ENCODE measurements around the gene PPP1R14C. TPM values are rescaled to one million over a fixed set of nuclear protein-coding genes. Genes with fewer than 3 reads are reported as not detected.
A peak's percentile ranks its signal among the peaks of the same experiment; 100 is the strongest.

The PPP1R14C gene
- polyA plus RNA-seq, 5 donors = 11.4 to 29.8 (median 18.2) TPM

DNA sequence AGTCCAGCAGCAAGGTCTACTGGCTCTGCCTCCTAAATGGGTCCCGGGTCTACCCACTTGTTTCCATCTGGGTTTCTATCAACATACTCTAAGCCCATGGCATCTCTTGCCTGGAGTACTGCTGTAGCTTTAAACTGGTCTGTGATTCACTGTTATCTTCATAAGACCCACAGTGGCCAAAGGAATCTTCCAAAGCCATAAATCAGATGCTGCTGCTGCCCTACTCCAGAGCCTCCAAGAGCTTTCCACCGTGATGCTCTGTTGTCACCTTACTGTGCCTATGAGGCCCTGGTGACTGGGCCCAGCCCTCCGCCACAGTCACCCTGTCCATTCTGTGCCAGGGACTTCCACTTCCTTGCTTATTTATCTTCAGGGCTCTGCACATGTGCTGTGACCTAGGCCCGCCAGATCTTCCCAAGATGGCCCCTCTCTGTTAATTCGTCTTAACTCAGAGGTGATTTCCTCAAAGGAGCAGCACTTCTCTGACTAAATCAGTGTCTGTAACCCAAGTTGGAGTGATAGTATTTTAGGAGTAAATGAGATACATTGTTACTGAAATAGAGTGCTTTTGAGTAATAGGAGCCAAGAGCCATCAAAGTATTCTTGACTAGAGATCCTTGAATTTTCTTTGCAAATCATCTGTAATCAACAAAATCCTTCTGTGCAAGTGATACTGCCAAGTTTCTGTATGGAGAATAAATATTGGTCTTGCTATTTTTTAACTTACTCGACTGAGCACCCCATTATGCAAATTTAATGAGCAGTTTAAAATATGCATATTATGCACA lies 102.5 kb downstream of the PPP1R14C start:
- DNase-seq = peak; percentile 44 to 53

DNA sequence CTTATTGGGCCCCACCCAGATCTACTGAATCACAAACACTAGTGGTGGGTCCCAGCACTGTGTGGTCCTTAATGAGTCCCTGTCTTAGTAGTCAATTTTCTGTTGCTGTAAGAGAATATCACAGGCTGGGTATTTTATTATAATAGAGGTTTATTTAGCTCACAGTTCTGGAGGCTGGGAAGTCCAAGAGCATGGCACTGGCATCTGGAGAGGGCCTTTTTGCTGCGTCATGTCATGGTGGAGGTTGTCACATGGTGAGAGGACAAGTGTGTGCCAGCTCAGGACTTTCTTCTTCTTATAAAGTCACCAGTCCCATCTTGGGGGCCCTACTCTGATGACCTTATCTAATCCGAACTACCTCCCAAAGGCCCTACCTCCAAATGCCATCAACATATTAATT lies 105.0 kb downstream of the PPP1R14C start:
- no peak for DNase-seq

DNA sequence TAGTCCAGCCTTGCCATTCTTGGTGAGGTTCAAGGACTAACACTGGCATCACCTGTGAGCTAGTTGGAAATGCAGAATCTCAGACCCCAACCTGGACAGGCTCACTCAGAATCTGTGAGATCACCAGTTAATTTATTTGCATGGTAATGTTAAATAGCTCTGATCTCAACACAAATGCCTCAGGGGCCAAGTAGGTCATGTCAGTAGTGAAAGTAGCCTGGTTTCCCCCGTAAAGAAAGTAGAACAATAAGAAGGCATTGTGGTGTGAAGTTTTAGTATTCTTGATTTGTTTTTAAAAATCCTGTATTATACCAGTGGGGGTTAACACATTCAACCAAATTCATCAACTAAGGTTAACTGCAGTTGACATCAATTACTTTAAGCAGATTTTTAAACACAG lies 105.5 kb downstream of the PPP1R14C start:
- no peak for DNase-seq

DNA sequence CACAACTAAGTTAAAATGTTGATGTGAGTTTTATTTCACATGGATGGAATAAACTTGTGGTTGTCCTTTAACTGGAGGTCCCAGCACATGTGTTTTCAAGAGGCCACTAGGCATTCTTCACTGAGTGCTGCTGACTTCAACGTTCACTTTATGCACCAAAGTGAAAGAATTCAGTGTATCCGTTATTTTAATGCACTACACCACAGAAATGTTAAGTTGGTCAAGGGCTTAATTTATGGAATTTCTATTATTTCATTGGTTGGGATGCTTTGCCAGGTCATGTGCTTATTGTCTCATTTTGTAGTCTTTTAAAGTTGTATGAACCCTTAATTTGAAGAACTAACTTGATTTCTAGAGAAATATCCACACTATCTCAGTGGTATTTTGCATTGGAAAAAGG lies 106.4 kb downstream of the PPP1R14C start:
- no peak for DNase-seq

DNA sequence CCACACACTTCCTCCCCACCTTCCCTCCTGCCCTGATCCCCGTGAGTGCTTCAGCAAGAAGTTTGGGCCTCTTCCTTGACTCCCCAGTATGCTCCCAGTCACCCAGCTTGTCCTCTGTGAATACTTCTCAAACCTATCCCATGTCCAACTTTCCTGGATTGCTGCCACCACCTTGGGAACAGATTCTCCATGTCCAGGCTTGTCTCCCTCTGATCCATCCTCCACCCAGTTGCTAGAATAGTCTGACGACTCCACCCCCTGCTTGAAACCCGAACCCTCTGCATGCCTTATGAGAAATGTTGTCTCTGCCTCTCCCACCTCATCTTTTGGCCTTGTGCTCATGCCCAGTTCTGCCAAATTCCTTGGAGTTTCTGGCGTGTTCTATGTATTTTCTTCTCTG lies 108.0 kb downstream of the PPP1R14C start:
- no peak for DNase-seq

DNA sequence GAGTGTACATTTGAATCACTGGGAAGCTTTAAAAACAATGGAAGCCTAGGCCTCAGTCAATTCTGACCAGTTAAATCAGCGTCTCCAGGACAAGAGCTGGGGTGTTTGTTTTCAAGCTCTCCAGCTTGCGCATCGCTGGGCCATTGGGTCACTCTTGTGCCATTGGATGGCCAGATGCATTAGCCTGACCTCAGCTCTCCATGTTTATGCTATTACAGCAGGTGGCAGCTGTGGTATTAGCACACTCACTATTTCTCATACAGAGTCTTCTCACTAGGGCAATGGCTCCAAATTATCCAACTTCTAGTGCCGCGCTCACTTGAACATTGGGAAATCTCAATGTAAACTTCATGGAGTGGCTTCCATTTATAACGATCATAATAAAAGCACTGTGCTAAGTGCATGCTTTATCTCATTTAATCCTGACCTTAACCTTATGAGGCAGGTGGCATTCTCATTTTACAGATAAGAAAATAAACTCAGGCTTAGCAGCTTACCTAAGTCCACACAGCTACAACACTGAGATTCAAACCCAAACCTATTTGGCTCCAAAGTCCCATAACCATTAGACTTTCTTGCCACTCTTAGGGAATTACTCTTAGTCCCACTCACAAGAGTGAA lies 108.8 kb downstream of the PPP1R14C start:
- DNase-seq = no peak

DNA sequence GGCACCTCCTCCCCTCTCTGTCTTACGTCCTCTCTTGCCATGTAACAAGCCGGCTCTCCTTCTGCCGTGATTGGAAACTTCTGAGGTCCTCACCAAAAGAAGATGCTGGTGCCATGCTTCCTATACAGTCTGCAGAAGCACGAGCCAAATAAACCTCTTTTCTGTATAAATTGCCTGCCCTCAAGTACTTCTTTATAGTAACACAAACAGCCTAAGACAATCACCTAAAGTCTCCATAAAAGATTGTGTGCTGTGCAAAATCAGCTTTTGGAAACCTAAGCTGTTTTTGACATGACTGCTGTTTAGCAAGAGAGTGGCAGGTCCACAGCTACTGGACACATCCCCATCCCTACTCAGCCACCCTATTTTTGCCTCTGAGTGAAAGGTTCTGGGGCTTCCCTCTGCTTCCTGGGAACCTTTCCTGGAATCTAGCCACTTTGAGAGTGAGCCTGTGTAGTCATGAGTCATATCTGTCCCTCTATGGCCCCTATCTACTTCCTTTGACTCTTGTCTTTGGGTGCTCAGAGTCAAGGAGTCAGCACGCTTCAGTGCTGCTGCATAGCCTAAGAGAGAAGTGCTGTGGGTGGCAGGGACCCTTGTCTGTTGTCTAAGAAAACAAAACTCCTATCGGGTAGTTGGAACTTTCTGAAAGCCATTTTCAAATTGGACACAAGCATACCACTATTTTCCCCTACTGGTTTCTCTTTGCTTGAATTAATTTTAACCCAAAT lies 110.0 kb downstream of the PPP1R14C start:
- no peak for DNase-seq

DNA sequence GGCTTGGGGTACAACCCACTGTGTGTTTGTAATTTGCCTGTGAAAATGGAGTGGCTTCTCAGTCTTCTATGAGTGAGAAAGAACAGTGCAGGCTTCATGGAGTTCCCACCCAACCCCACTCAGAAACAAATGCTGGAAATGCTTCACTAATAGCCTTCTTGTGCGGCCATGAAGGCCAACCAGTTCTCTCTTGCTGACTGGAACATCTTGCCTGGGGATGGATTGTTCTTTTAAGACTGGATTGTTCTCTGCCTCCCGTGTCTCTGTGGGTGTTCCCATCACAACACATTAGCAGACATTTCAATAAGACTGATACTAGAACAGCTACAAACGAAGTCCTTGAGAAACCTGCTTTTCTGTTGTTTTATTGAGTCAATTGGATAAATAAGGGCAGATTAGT lies 110.6 kb downstream of the PPP1R14C start:
- no peak for DNase-seq

DNA sequence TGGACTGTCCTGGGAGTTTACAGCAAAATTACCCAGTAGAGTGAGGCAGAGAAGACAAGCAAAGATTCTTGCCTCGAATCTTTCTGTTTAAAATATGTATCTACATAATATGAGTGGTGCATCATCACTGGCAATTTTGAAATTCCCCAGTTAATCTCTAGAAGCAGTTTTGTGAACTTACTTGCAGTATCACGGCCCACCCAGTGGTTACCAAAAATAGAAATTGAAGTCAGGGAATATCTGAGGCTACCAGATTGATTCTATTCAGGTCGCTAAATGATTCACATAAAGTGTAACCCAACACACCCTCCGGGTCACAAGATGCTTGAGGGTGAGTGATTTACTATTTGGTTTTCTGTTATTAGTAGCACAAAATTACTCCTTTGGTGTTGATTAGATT lies 111.9 kb downstream of the PPP1R14C start:
- DNase-seq = no peak

DNA sequence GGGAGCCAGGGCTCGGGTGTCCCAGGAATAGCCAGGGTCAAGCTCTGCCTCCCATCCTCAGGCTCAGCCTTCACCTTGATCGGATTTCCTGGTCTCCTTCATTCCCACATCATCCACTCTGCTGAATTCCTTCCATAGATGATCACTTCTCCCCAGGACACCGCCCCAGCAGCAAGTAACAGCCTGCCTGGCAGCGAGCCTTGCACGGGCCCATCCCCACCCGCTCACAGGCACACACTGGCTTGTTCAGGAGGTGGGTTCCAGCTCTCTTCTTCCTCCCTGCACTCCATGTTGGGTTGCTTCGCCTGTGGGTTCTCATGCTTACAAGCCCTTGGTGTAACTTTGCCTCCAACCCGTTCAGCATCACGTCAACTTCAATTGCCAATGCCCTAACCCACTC lies 113.0 kb downstream of the PPP1R14C start:
- no peak for DNase-seq

DNA sequence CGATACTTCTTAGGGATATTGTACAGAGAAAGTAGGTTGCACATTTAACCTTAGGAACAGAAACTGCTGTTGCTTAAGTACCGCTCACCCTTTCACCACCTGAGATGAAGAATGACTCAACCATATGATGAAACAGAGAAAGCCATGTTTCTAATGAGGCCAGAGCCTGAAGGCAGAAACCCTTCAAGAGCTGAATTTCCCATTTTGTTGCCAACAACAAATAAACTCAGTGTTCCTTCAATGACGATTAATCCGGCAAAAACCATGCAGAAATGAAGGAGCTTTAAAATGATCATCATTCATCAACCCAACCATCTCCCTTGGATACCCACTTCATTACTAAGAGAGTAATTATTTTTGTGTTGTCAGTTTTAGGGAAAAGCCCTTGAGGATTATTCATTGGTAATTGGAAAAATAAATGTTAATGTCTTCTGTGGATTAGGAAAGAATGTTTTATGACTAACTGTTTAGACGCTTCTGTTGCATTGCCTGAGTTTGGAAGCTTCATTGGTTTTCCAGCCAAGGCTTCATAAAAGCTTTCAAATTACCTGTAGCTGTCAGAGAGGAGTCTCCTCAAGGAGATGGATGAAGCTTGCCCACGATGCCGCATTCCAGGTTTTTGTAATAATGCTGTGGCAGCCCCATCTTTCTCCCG lies 113.9 kb downstream of the PPP1R14C start:
- DNase-seq = no peak

DNA sequence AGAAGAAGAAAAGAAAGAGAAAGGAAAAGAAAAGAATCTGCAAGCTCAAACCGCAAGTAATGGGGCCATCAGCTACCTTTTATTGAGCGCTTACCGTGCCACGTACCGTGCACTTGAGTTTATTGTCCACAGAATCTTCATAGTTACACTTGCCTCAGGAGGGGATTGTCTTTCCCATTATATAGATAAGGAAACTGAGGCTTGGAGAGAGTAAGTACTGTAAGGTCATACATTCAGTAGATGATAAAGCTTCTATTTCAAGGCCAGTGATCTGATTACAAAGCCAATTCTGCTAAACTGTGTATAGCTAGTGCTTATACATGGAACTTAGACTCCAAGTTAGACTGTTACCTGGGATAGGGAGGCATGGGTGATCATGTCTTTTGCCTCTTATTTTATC lies 115.5 kb downstream of the PPP1R14C start:
- DNase-seq = no peak

DNA sequence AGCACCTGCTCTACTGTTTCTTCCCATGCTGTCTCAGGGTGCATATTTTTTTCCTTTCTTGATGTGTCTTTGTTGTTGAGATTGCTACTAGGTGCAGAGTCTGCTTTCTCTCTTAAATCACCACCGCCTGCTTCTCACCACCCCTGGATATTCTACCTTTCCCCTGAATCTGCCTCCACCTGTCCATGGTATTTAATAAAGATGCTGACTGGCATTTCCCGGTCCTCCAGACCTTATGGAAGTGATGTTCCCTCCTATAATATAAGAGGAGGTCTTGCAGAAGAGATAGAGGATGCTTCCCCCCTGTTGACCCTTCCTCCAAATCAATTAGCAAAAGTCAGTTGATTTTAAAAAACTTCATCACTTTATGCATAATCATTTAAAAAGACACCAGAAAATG lies 118.1 kb downstream of the PPP1R14C start:
- no peak for DNase-seq

DNA sequence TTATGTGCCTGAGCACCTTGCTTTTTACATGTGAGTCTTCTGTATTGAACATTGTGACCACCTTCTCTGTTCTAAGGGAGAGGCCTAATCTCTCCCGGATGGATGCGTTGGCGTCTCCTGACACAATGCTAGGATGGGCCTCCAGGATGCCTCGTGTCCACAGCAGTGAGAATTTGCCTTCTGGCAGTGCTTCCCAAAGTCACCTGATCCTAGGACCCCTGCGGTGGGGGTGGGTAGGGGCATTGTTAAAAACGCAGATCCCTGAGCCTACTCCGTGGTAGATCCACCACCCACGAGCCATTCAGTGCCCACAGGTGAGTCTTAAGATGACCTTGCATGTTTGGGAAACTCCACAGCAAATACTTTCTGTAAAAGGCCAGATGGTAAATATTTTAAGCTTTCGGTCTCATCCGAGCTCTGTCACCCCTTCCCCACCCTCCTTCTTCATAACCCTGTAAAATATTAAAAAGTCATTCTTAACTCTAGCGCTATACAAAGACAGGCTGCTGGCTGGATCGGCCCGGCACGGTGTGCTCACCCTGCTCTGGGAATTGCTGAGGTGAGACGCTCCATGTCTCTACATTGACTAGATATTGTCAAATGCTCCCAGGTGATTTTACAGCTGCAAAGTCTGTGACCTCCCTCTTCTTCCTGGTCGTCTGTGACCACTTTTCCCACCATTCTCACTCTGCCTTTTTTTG lies 119.3 kb downstream of the PPP1R14C start:
- DNase-seq = no peak

DNA sequence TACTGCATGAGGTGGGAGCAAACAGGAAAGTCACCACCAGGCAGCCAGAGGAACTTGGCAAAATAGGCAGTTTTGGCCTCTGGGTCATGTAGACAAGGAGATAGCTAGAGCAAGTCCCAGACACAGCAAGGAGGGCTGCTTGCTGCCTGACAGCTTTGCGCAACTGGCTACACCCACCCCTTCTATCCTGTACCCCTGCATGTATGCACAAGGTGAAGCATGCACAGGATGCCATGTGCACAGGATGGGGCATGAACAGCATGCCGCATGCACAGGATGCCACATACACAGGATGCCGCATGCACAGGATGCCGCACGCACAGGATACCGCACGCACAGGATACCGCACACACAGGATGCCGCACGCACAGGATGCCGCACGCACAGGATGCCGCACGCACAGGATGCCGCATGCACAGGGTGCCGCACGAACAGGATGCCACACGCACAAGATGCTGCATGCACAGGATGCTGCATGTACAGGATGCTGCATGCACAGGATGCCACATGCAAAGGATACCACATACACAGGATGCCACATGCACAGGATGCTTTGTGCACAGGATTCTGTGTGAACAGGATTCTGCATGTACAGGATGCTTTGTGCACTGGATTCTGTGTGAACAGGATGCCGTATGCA lies 121.0 kb downstream of the PPP1R14C start:
- no peak for DNase-seq

DNA sequence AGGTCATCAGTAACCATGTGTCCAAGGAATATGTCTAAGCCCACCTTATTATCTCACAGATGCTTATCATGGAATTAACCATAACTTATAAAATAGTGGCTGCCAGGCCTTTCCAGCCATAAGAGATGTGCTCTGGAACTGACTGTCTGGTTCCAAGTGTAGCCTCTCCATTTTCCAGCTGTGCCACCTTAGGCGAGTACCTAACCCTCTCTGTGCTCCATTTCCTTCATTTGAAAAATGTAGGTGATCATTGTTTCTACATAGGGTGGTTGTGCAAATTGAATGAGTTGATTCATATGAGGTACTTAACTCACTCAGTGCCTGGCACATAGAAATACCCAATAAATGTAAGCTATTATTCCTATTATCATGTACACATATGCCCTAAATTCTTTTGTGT lies 123.5 kb downstream of the PPP1R14C start:
- DNase-seq = no peak

DNA sequence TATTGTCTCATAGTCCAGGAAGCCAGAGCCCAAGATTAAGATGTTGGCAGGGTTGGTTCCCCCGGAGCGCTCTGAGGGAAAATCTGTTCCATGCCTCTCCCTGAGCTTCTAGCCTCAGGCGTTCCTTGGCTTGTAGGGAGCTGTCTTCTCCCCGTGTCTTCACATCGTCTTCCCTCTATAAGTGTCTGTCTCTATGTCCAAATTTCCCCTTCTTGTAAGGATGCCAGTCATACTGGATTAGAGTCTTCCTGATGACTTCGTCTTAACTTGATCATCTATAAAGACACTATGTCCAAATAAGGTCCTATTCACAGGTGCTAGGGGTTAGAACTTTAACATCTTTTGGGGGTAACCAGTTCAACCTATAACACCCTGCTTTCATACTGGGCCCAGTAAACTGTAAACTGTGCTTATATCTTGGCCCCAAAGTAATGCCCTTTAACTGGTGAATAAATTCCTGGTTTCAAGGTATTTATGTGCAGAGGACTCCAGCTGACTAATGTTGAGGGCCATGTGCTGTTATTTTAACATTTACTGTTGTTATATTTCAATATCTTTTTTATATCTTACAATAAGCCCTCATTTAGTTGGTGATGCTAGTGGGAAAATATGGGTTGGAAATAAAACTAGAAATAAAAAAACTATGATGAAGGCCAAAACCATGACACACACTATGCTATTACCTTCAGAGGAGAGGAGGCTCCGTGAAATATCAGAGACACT lies 124.3 kb downstream of the PPP1R14C start:
- DNase-seq = no peak

DNA sequence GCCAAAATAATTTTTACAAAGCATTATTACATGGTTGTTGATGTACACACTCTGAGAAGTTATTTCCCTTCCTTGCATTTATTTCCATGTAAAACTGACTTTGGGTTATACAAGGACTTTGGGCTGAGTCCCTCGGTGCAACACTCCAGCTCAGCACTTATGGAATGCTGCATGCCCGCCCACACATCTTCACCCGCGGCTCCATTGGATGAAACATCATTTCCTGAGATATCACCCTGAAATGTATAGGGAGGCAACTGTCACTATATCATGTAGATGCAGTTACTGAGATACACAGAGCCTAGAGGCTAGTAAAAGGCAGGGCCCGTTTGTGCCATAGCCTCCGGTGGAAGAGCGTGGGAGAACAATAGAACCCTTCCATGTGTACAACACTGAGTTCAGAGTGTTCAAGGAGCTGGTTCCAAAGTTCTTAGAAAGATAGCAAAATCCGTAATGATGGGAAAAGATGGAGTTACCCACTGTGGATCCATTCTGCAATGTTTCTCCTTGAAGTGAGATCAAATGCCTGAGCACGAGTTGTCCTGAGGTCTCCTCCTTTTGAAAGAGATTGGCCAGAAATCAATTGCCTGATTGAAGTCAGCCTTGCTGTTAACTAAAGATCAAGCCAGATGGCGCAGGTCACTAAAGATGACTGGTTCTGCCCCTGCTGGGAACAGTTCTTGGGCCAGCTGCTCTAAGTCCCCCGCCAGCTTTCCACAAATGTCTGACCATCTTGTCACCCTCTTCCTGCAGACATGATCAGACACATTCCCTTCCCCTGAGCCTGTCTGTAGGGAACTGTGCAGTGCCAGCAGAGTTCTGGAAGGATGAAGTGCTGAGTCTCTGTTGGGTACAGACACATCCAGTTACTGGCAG lies 125.1 kb downstream of the PPP1R14C start:
- no peak for DNase-seq

DNA sequence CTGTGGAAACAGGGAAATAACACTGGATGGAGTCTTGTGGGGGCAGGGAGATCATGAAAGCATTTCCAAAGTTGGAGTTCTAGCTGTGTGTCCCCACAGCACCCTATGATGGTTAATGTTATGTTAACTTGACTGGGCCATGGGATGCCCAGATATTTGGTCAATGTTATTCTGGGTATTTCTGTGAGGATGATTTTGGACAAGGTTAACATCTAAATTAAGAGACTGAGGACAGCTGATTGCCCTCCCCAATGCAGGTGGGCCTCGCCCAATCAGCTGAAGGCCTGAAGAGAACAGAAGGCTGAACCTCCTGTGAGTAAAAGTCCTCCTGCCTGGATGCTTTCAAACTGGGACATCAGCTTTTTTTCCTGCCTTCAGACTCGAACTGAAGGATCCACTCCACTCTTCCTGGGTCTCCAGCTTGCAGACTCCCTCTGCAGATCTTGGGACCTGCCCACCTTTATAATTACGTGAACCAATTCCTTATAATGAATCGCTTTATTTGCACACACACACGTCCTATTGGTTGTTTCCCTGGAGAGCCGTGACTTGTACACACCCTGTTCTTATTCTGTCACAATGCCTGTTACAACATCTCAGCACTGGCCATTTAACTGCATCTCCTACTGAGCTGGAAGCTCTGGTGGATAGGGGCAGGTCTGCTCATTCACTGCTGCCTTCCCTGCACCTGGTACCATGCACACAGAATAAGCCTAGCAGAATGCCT lies 126.4 kb downstream of the PPP1R14C start:
- no peak for DNase-seq

Data from right lung (tissue), 5 donors.